Neuronal stem cell (in vitro differentiated cells): ENCODE results near the gene KY.

Experiments
- DNase-seq: peaks from one replicate; pipeline ENCODE4 v3.0.0-alpha.2; 2013; ENCODE audit warnings: low spot score
- H2AFZ ChIP-seq: one replicate; pipeline ENCODE4 v1.6.1; 2013; ENCODE audit warnings: mild to moderate bottlenecking, low read length, inconsistent platforms
- H2AK5ac ChIP-seq: 2 replicates; pipeline ENCODE4 v1.6.1; 2013; ENCODE audit warnings: low read depth, mild to moderate bottlenecking, inconsistent platforms, low read length, moderate library complexity, mixed read lengths
- H2BK120ac ChIP-seq: 2 replicates; pipeline ENCODE4 v1.6.1; 2013; ENCODE audit warnings: low read depth, mild to moderate bottlenecking, inconsistent platforms, low read length, moderate library complexity, mixed read lengths
- H2BK12ac ChIP-seq: one replicate; pipeline ENCODE4 v1.6.1; 2013; ENCODE audit warnings: low read length, inconsistent platforms
- H2BK15ac ChIP-seq: 2 replicates; pipeline ENCODE4 v1.6.1; 2013; ENCODE audit warnings: mild to moderate bottlenecking, low read length, inconsistent platforms, mixed read lengths
- H2BK5ac ChIP-seq: one replicate; pipeline ENCODE4 v1.6.1; 2013; ENCODE audit warnings: inconsistent platforms, mild to moderate bottlenecking, low read length, moderate library complexity
- H3K14ac ChIP-seq: one replicate; pipeline ENCODE4 v1.6.1; 2013; ENCODE audit warnings: low read length, inconsistent platforms
- H3K18ac ChIP-seq: 2 replicates; pipeline ENCODE4 v1.6.1; 2013; ENCODE audit warnings: low read length, inconsistent platforms
- H3K23ac ChIP-seq: 2 replicates; pipeline ENCODE4 v1.6.1; 2013; ENCODE audit warnings: low read depth, mild to moderate bottlenecking, mixed read lengths, low read length, inconsistent platforms; ENCODE audit not compliant: poor library complexity
- H3K27ac ChIP-seq: replicated peaks from 3 replicates; pipeline ENCODE4 v1.5.1; 2013; ENCODE audit warnings: low read length, inconsistent platforms
- H3K27me3 ChIP-seq, 3 experiments: 2 replicates each; pipeline ENCODE4 v1.6.1; 2013; ENCODE audit warnings: low read length in 3 of 3, mild to moderate bottlenecking in 2 of 3, inconsistent platforms in 1 of 3, low read depth in 1 of 3, mixed read lengths in 1 of 3, moderate library complexity in 1 of 3; ENCODE audit not compliant: control insufficient read depth in 3 of 3, insufficient read depth in 3 of 3
- H3K36me3 ChIP-seq, 2 donors: replicated peaks in 1 of 2; 2 replicates each; pipeline ENCODE4 v1.6.1; 2013; ENCODE audit warnings: low read length in 2 of 2; ENCODE audit not compliant: control insufficient read depth in 2 of 2, insufficient read depth in 2 of 2
- H3K4ac ChIP-seq: 2 replicates; pipeline ENCODE4 v1.6.1; 2013; ENCODE audit warnings: inconsistent platforms, mild to moderate bottlenecking, low read length, moderate library complexity
- H3K4me1 ChIP-seq, 2 donors: 1 replicate in 1 of 2; 2 replicates in 1 of 2; pipeline ENCODE4 v1.6.1; 2013; ENCODE audit warnings: low read length in 2 of 2, low read depth in 1 of 2; ENCODE audit not compliant: control insufficient read depth in 2 of 2, insufficient read depth in 1 of 2
- H3K4me2 ChIP-seq: one replicate; pipeline ENCODE4 v1.6.1; 2013; ENCODE audit warnings: mild to moderate bottlenecking, low read length, inconsistent platforms; ENCODE audit not compliant: insufficient read depth, poor library complexity, severe bottlenecking
- H3K4me3 ChIP-seq, 2 donors: 2 replicates each; pipeline ENCODE4 v1.5.1; 2013; ENCODE audit warnings: low read length in 2 of 2, mild to moderate bottlenecking in 2 of 2, inconsistent platforms in 1 of 2, moderate library complexity in 1 of 2
- H3K79me1 ChIP-seq: one replicate; pipeline ENCODE4 v1.6.1; 2013; ENCODE audit warnings: low read depth, mild to moderate bottlenecking, inconsistent platforms, low read length, moderate library complexity
- H3K9ac ChIP-seq: one replicate; pipeline ENCODE4 v1.6.1; 2013; ENCODE audit warnings: mild to moderate bottlenecking, low read depth, low read length, inconsistent platforms; ENCODE audit not compliant: poor library complexity
- H3K9me3 ChIP-seq, 2 donors: replicated peaks in 1 of 2; 2 replicates each; pipeline versions ENCODE3 to v1.6.1; 2013; ENCODE audit warnings: low read length in 2 of 2, mild to moderate bottlenecking in 2 of 2, inconsistent platforms in 1 of 2, low read depth in 1 of 2, mixed read lengths in 1 of 2, moderate library complexity in 1 of 2; ENCODE audit not compliant: control insufficient read depth in 2 of 2, insufficient read depth in 1 of 2
- H4K8ac ChIP-seq: one replicate; pipeline ENCODE4 v1.6.1; 2013; ENCODE audit warnings: low read depth, mild to moderate bottlenecking, inconsistent platforms, low read length, moderate library complexity
- H4K91ac ChIP-seq: one replicate; pipeline ENCODE4 v1.6.1; 2013; ENCODE audit warnings: low read length, low read depth, mild to moderate bottlenecking, inconsistent platforms; ENCODE audit not compliant: poor library complexity
- WGBS, 2 donors: extraction: QIAGEN DNeasy Blood & Tissue Kit; methylation state at CpG; one replicate each; pipeline ENCODE4 v1.1.7; 2013; ENCODE audit warnings: missing lambda C conversion rate in 2 of 2, mixed read lengths in 1 of 2; ENCODE audit not compliant: insufficient read length in 2 of 2, insufficient replicate concordance in 1 of 2; ENCODE audit errors: extremely low coverage in 2 of 2; 5-methylcytosine and 5-hydroxymethylcytosine counted together

The KY gene

GRCh38 chr3:134621854-134622253 lies 29.0 kb downstream of the KY start:
- Histone ChIP-seq H3K4me1 (peaks cover 13 to 14% of the 10 kb centered on the region in 2 donors), H3K4me3 (no peak overlapping the region), H2BK12ac (no peak overlapping the region), H2BK5ac (no peak overlapping the region), H3K18ac (no peak overlapping the region), H4K91ac (no peak overlapping the region), H2BK120ac (no peak overlapping the region), H3K27me3 (no peaks in the 10 kb centered on the region), H2AK5ac (no peak overlapping the region), H3K79me1 (no peaks in the 10 kb centered on the region), H3K14ac (no peak overlapping the region), H2BK15ac (no peak overlapping the region), H4K8ac (no peak overlapping the region), H3K36me3 (no peaks in the 10 kb centered on the region), H3K27ac (no peak overlapping the region), H3K4ac (no peak overlapping the region), H2AFZ (no peak overlapping the region), H3K9me3 (no peaks in the 10 kb centered on the region), H3K23ac (no peak overlapping the region), H3K4me2 (no peak overlapping the region), H3K9ac (no peak overlapping the region)
- DNase-seq = no peak
- WGBS, 2 donors = no CpG with 5 or more reads among the region's 3 CpGs

DNA sequence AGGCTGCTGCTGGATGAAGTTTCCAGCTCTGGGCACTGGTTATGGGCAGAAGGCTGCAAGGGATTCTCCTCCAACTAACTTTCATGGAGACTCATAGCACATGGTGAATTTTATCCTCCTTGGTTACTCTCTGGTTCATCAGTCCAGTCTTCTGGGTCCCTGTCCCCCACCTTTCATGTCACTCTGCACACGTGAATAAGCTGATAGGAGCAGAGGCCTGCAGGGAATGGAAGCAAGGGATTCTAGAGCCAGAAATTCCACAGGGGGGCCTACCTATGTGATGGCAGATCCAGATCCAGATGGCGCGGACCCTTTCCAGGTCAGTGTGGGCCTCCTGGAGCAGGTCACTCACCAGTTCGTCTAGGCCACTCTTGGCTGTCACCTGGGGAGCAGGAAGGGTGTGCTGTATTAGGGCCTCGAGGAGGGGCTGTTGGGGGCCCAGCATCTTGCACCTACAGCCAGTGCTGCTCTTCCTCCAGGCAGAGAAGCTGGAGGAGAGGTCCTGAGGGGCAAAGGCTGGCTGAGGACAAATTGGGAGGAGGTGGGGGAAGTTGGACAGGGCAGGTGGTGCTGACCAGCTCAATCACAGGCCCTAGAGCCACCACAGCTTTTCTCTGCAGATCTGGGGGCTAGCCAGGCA lies 30.2 kb downstream of the KY start:
- Histone ChIP-seq H3K27me3 (no peaks in the 10 kb centered on the region), H3K4ac (no peak overlapping the region), H4K8ac (no peak overlapping the region), H3K79me1 (no peaks in the 10 kb centered on the region), H3K27ac (no peak overlapping the region), H3K14ac (no peak overlapping the region), H3K4me2 (no peak overlapping the region), H3K9ac (no peak overlapping the region), H2AK5ac (peak overlapping the region; percentile 53), H4K91ac (no peak overlapping the region), H2BK5ac (no peak overlapping the region), H3K23ac (no peak overlapping the region), H3K36me3 (no peaks in the 10 kb centered on the region), H3K9me3 (no peaks in the 10 kb centered on the region), H3K4me1 (peaks cover 13 to 14% of the 10 kb centered on the region in 2 donors), H2BK15ac (no peak overlapping the region), H2BK12ac (no peak overlapping the region), H2AFZ (no peak overlapping the region), H3K4me3 (no peak overlapping the region), H2BK120ac (no peak overlapping the region), H3K18ac (peak overlapping the region; percentile 2)
- no peak for DNase-seq
- WGBS, 2 donors = no CpG with 5 or more reads among the region's 5 CpGs

DNA sequence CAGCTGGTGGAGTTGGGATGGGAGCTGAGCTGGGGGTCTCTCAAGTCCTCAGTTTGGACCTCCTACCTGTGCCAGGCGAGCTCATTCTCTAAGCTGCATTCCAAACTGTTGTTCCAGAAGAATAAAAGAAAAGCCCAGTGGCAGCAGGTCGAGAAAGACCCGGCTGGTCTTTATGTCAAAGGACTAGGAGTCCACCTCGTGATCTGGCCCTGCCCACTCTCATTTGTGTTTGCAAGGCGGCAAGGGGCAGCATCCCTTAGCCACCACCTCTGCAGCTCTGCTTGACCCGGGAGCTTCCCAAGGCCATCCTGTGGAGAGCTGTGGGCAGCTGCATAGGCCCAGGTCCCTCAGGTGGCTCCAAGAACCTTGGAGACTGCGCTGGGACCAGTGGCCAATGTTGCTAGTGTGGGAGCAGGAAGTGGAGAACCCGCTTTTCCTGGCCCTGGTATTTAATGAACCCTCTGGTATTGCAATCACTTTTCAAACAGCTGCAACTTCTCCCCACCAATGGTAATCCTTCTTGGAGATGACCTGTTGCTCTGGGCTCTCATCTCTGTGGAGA lies 30.9 kb downstream of the KY start:
- Histone ChIP-seq H3K27me3 (no peaks in the 10 kb centered on the region), H4K91ac (no peak overlapping the region), H3K4ac (no peak overlapping the region), H3K4me2 (no peak overlapping the region), H3K18ac (peak overlapping the region; percentile 32), H3K23ac (no peak overlapping the region), H2BK5ac (no peak overlapping the region), H3K9me3 (no peaks in the 10 kb centered on the region), H3K14ac (no peak overlapping the region), H3K36me3 (no peaks in the 10 kb centered on the region), H3K27ac (no peak overlapping the region), H3K9ac (no peak overlapping the region), H2BK15ac (no peak overlapping the region), H3K79me1 (no peaks in the 10 kb centered on the region), H4K8ac (no peak overlapping the region), H3K4me3 (no peak overlapping the region), H2BK120ac (no peak overlapping the region), H2AK5ac (peak overlapping the region; percentile 53), H2BK12ac (peak overlapping the region; percentile 63), H3K4me1 (peaks cover 13 to 14% of the 10 kb centered on the region in 2 donors), H2AFZ (no peak overlapping the region)
- WGBS, 2 donors = no CpG with 5 or more reads among the region's 8 CpGs
- DNase-seq = no peak

DNA sequence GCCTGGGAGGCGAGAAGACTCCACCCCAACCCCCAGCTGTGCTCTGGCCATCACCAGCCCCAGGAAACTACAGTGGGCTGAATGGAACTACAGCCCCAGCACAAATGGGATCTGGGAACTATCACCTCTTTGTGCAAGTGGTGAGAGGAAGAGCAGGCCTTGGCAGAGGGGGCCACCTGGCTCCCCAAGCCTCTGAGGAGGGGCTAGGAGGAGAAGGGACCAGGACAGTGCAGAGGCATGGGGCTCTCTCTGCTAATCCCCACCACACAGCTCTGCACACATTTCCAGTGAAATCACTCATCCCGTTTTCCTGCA lies 31.6 kb downstream of the KY start:
- WGBS, 2 donors = no CpG with 5 or more reads among the region's 2 CpGs

More for the DNA sequence above, 31.6 kb downstream of the KY start:
- Histone ChIP-seq H3K14ac (no peak overlapping the region), H3K27me3 (no peaks in the 10 kb centered on the region), H4K91ac (no peak overlapping the region), H2AFZ (no peak overlapping the region), H3K4ac (no peak overlapping the region), H3K23ac (peak overlapping the region; percentile 18), H3K27ac (no peak overlapping the region), H3K18ac (peak overlapping the region; percentile 32), H3K4me1 (peaks cover 13 to 14% of the 10 kb centered on the region in 2 donors), H2BK12ac (no peak overlapping the region), H2BK5ac (no peak overlapping the region), H2BK120ac (no peak overlapping the region), H3K9ac (no peak overlapping the region), H3K4me2 (no peak overlapping the region), H4K8ac (no peak overlapping the region), H2BK15ac (no peak overlapping the region), H3K36me3 (no peaks in the 10 kb centered on the region), H3K9me3 (no peaks in the 10 kb centered on the region), H3K4me3 (no peak overlapping the region), H3K79me1 (no peaks in the 10 kb centered on the region), H2AK5ac (peak overlapping the region; percentile 18)
- no peak for DNase-seq
